ENCODE measurements around the gene POLK. TPM values are rescaled to one million over a fixed set of nuclear protein-coding genes. Genes with fewer than 3 reads are reported as not detected.

Gene POLK
- total RNA-seq, 1 donor from 2014 or later, result 40.4 TPM

DNA sequence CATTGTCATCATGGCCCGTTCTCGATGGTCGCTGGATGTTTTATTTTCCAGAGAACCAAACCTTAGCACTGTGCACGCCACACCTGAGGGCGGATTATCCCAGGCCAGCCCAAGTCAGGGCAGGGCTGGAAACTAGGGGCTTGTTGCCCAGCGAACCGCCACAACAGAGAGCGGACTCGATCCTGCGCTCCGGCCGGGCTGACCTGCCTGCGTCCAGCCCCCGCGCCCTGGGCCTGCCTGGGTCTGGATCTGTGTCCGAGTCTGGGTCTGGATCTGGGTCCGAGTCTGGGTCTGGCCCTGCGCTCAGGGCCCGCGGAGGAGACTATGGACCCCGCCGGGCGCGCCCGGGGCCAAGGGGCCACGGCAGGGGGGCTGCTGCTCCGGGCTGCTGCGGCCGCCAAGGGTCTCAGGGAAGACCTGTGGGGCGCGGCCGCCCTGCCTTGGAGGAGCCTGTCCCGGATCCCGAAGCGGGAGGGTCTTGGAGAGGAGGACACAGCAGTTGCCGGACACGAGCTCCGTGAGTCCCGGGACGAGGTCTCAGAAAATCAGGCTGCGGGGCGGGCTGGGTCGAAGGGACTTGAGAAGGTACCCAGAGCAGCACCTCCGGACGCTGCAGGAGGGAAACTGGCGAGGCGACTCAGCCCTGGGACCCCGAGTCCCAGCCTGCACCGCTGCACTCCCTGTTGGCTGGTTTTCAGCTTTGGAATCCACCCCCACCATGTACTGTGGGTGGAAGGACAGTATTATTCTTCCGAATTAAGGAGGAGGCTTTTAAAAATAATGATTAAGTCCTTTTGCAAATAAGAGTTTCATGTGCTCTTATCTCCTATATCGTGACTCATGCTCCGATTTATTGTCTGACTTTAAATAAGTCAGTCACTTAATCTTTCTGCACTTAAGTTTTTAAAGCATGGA is 99.9 kb downstream of the POLK start, which contains the start of gene ANKDD1B:
TSS of gene ANKDD1B (plus strand) at position 143 of the 915 bp plus-strand sequence. CDS start at position 325, 182 bp downstream.
- Mint-ChIP-seq H3K27ac (no peak within 1 kb of the TSS), H3K9me3 (no peaks in the 10 kb centered on the region), H3K27me3 (peaks cover 5% of the 10 kb centered on the region), H3K4me1 (peaks cover 3% of the 10 kb centered on the region), H3K36me3 (ENCODE audit: low read depth) (peaks cover 9% of the 10 kb centered on the region), H3K4me3 (peak within 1 kb of the TSS; percentile 13)
- intact Hi-C loops (cut with micrococcal nuclease), result no loop called here
- DNase-seq, result no peak

DNA sequence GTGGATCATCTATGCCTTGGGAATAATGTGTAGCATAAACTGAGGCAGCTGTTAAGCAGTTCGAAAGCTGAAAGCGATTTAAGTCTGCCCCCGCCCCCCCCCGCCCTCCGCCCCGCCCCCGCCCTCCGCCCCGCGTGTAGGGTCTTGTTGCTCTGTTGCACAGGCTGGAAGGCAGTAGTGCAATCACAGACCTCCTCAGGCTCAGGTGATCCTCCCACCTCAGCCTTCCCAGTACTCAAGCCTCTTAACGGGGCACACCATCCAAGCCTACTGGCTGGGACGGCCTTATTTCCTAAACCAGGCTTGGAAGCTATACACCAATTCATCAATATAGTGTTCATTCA is 100.5 kb downstream of the POLK start:
- Mint-ChIP-seq H3K36me3 (ENCODE audit: low read depth) (peaks cover 8% of the 10 kb centered on the region), H3K27ac (no peak overlapping the region), H3K9me3 (no peaks in the 10 kb centered on the region), H3K4me1 (peaks cover 2% of the 10 kb centered on the region), H3K27me3 (peaks cover 5% of the 10 kb centered on the region), H3K4me3 (no peak overlapping the region)
- intact Hi-C loops (cut with micrococcal nuclease), result no loop called here
- DNase-seq, result no peak

DNA sequence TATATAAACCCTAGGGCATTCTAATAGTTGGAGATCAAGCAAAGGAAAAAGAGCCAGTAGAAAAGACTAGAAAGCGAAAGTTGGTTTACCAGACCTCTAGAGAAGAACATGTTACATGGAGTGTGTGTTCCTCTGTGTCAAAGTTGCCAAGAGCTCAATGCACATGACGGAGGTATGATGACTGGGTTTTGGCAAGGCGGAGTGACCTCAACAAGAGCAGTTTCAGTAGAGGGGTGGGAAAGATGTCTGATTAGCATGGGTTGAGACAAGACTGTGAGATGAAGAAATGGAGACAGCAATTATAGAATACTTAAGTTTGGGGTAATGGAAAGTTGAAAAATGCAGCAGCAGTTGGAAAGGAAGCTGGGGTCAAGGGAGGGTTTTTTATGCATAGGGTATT is 101.2 kb downstream of the POLK start:
- Mint-ChIP-seq H3K27me3 (peaks cover 5% of the 10 kb centered on the region), H3K27ac (no peak overlapping the region), H3K4me3 (no peak overlapping the region), H3K4me1 (peaks cover 2% of the 10 kb centered on the region), H3K9me3 (no peaks in the 10 kb centered on the region), H3K36me3 (ENCODE audit: low read depth) (peaks cover 4% of the 10 kb centered on the region)
- intact Hi-C loops (cut with micrococcal nuclease), result no loop called here
- DNase-seq, result no peak

DNA sequence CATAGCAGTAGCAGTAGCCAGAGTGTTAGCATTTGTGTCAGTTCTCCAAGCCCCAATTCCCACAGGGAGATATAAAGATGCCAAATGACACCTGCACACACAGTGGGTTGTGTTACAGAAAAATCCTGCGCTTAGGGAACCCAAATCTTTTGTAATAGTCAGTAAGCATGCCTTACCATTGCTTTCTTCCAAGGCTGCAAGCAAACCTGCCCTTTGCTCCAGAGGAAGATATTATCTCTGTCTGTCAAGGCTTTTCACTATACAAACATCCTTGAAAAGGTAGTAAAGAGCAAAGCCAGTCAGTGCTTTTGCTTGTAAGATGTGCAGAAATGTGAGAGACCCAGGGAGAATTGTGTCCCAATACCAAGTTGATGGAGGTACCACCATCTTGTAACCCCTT is 102.5 kb downstream of the POLK start:
- Mint-ChIP-seq H3K27ac (no peak overlapping the region), H3K36me3 (ENCODE audit: low read depth) (peaks cover 4% of the 10 kb centered on the region), H3K27me3 (peaks cover 5% of the 10 kb centered on the region), H3K9me3 (no peaks in the 10 kb centered on the region), H3K4me3 (no peak overlapping the region), H3K4me1 (peaks cover 2% of the 10 kb centered on the region)
- intact Hi-C loops (cut with micrococcal nuclease), result no loop called here
- DNase-seq, result no peak

DNA sequence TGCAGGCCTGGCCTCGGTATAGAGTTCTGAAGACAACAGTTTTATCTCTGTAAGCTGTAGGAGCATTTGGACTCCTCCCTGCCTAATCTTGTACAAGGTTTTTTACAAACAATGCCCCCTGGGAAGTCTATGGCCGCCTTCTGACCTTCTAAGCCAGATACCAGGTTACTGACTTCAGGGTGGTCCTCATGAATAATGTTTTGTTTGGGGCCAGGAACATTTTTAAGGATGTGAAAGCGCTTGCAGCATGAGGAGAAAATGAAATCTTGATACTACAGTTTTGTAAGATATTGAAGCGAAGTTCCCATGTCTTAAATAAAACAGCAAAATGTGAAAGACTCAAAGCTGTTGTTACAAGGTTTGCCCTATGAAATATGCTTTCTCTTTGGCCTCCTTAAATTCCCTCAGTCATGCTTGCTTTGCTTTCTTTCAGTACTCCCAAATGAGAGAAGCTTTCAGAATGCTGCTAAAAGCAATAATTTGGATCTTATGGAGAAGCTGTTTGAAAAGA is 104.7 kb downstream of the POLK start:
- DNase-seq, result no peak
- no peak overlapping the region for H3K4me3 Mint-ChIP-seq
- H3K36me3 Mint-ChIP-seq (ENCODE audit: low read depth), result no peaks in the 10 kb centered on the region
- no peaks in the 10 kb centered on the region for H3K27me3 Mint-ChIP-seq
- intact Hi-C loops (cut with micrococcal nuclease), result no loop called here
- no peaks in the 10 kb centered on the region for H3K9me3 Mint-ChIP-seq
- H3K27ac Mint-ChIP-seq, result no peak overlapping the region
- no peaks in the 10 kb centered on the region for H3K4me1 Mint-ChIP-seq

DNA sequence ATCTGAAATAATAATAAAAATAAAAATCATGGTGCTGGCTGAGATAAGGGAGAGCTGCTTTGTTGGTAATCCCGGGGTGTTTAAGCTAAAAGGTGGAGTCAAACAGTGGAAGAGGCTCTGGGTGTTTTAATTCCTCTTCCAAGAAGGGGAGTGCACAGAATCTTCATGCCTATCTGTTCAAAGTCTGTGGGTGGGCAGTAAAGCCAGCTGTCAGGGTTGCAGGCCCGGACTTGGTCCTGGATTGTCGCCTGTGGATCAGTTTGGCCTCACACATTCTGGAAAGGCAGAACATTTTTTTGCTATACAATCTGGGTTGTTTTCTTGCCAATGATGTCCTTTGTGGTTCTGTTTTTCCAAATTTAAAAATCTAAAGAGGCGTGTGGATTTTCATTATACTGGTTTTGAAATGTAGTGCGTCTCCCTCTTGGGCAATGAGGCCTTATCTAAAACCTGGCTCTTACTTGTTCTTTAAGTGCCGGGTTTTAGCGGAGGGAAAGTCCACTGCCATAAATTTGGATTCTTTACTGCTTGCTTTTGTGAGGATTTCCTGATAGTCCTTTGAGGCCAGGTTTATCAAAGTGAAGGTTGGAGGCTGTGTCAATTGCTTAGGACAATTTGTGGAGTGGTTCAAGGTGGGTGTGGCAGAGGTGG is 105.4 kb downstream of the POLK start:
- Mint-ChIP-seq H3K9me3 (no peaks in the 10 kb centered on the region), H3K4me1 (no peaks in the 10 kb centered on the region), H3K27ac (no peak overlapping the region), H3K36me3 (ENCODE audit: low read depth) (no peaks in the 10 kb centered on the region), H3K27me3 (no peaks in the 10 kb centered on the region), H3K4me3 (no peak overlapping the region)
- intact Hi-C loops (cut with micrococcal nuclease), result no loop called here
- no peak for DNase-seq

DNA sequence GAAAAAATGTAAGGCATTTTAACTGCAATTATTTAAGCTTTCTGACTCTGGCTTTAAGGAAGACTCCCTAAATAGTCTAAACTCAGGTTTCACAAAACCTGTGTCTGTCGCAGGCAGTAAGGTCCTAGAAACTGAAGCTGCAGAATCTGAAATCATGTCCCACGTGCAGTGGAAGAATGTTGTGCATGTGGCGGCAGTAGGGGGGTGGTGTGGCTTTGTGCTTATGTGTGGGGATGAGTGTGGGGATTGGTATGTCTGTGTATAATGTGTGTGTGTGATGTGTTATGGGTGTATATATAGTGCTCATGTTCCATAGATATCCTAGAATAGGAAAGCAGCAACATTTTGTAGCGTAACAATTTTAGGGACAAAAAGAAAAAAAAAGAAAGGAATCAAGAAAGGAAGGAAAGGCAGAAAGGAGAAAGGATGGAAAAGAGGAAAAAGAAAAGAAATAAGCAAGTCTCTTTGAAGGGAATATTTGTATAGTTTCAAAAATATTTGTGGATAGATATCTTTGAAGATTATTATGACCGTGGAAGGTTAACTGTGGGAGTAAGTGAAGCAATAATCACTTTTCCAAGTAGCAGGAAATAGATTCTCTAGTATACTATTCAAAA is 106.2 kb downstream of the POLK start:
- intact Hi-C loops (cut with micrococcal nuclease), result no loop called here
- no peak overlapping the region for H3K4me3 Mint-ChIP-seq
- H3K9me3 Mint-ChIP-seq, result no peaks in the 10 kb centered on the region
- no peaks in the 10 kb centered on the region for H3K27me3 Mint-ChIP-seq
- H3K27ac Mint-ChIP-seq, result no peak overlapping the region
- H3K36me3 Mint-ChIP-seq (ENCODE audit: low read depth), result no peaks in the 10 kb centered on the region
- no peak for DNase-seq
- no peaks in the 10 kb centered on the region for H3K4me1 Mint-ChIP-seq

DNA sequence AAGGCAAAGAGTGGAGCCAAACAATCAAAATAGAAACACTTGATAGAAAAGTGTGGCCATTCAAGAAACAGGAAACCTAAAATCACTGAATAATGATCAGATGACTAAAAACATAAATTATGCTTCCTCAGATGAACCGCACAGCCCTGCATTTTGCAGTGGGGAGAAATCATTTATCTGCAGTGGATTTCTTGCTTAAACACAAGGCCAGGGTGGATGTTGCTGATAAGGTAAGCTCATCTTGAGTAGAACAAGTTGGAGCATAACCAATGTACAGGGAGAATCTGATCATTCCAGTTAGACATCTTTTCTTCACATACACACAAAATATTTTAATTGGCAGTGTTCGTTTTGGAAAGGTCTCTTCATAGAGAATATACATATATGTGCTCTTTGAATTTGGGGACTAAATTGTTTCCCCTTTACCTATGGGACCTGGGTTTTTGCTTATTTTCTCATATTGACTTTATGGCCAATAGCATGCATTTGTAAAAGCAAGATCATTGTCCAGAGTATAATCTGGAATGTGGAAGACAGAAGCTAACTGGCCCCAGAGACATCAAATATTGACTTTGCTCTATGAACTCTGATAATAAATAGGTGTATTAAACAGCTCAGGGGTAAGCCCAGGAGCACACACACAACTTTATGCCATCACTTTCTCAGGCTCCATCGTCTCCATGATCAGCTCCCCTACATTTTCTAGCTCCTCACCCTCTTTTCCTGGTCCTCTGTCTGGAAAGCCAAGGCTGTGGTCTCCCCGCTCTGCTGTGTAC is 108.7 kb downstream of the POLK start:
- no peak overlapping the region for H3K4me3 Mint-ChIP-seq
- intact Hi-C loops (cut with micrococcal nuclease), result no loop called here
- H3K27ac Mint-ChIP-seq, result no peak overlapping the region
- H3K27me3 Mint-ChIP-seq, result no peaks in the 10 kb centered on the region
- no peaks in the 10 kb centered on the region for H3K36me3 Mint-ChIP-seq (ENCODE audit: low read depth)
- peak; percentile 38 for DNase-seq
- no peaks in the 10 kb centered on the region for H3K4me1 Mint-ChIP-seq
- no peaks in the 10 kb centered on the region for H3K9me3 Mint-ChIP-seq

DNA sequence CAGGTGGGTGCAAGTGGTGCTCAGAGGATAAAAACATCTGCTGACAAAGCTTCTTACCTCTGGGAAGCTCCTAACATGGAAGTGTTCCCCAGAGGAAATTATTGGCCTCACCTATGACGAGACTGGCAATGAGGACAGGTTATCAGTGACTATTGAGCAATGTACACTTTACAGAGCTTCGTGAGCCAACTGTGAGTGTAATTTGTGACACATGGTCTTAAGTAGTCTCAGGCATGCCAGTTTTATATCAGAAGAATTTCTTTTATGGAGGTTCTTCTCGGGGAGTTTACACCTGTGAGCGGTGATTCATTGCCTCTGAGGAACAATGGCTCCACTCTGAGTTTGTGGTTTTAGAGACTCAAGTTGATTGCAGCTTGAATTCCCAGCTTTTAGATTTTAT is 110.9 kb downstream of the POLK start:
- H3K36me3 Mint-ChIP-seq (ENCODE audit: low read depth), result no peaks in the 10 kb centered on the region
- intact Hi-C loops (cut with micrococcal nuclease), result no loop called here
- H3K9me3 Mint-ChIP-seq, result no peaks in the 10 kb centered on the region
- no peak for DNase-seq
- H3K4me3 Mint-ChIP-seq, result no peak overlapping the region
- H3K27ac Mint-ChIP-seq, result no peak overlapping the region
- no peaks in the 10 kb centered on the region for H3K27me3 Mint-ChIP-seq
- H3K4me1 Mint-ChIP-seq, result no peaks in the 10 kb centered on the region

DNA sequence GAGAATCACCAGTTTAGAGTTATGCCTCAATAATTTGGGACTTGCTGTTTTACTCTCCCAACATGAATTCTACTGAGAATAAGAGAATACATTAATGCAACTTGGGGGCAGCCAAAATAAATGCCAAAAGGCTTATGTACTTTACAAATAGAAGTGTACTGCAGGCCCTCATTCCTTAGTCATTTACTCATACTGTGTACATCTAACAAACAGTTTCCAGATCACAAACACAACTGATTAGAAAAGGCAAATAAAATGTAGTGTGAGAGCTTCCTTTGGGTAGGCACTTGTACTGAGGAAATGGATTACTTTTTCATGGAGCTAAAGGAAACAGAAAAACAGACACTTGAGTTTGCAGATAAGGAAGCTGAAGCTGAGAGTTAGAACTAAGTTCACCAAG is 112.2 kb downstream of the POLK start:
- no peak for DNase-seq
- H3K36me3 Mint-ChIP-seq (ENCODE audit: low read depth), result no peaks in the 10 kb centered on the region
- H3K4me3 Mint-ChIP-seq, result no peak overlapping the region
- intact Hi-C loops (cut with micrococcal nuclease), result no loop called here
- no peaks in the 10 kb centered on the region for H3K27me3 Mint-ChIP-seq
- H3K27ac Mint-ChIP-seq, result no peak overlapping the region
- no peaks in the 10 kb centered on the region for H3K9me3 Mint-ChIP-seq
- H3K4me1 Mint-ChIP-seq, result no peaks in the 10 kb centered on the region

DNA sequence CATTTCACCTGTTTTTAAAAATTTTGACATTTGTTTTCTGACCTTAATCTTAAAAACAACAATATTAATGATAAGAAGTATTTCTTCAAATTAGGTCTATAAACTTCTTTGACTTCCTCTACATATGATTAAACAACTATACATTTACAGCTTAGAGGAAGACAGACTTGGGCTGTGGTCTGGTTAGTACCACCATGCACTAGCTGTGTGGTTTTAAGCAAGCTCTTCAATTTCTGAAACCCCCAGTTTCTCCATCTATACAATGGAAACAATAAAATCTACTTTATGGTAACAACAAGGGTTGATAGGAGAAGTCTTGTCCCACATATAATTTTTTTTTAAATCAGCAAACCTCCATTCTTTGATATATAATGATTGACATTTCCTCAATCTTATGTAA is 115.3 kb downstream of the POLK start:
- intact Hi-C loops (cut with micrococcal nuclease), result no loop called here
- no peaks in the 10 kb centered on the region for H3K27me3 Mint-ChIP-seq
- DNase-seq, result no peak
- no peaks in the 10 kb centered on the region for H3K36me3 Mint-ChIP-seq (ENCODE audit: low read depth)
- H3K4me1 Mint-ChIP-seq, result no peaks in the 10 kb centered on the region
- no peak overlapping the region for H3K4me3 Mint-ChIP-seq
- H3K9me3 Mint-ChIP-seq, result no peaks in the 10 kb centered on the region
- no peak overlapping the region for H3K27ac Mint-ChIP-seq

DNA sequence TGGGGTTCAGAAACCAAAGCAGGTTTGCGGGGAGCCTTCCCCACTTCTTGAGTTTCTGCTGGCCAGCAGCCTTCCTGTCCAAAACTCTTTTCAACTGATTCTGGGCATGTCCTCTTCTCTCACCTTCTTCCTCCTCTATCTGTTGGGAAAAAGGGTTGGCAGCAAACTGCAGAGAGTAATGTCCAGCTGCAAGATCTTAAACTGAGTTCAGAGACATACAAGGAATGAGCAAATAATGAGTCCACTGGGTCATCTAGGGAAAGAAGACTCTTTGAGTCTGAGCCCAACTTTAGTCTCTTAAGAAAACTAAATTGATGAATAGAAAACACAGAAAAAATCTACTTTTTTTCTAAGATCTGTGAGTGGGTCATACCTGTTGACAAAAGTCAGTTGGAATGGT is 116.1 kb downstream of the POLK start:
- DNase-seq, result no peak
- no peaks in the 10 kb centered on the region for H3K9me3 Mint-ChIP-seq
- no peaks in the 10 kb centered on the region for H3K4me1 Mint-ChIP-seq
- intact Hi-C loops (cut with micrococcal nuclease), result no loop called here
- H3K27ac Mint-ChIP-seq, result no peak overlapping the region
- H3K27me3 Mint-ChIP-seq, result no peaks in the 10 kb centered on the region
- no peaks in the 10 kb centered on the region for H3K36me3 Mint-ChIP-seq (ENCODE audit: low read depth)
- no peak overlapping the region for H3K4me3 Mint-ChIP-seq

DNA sequence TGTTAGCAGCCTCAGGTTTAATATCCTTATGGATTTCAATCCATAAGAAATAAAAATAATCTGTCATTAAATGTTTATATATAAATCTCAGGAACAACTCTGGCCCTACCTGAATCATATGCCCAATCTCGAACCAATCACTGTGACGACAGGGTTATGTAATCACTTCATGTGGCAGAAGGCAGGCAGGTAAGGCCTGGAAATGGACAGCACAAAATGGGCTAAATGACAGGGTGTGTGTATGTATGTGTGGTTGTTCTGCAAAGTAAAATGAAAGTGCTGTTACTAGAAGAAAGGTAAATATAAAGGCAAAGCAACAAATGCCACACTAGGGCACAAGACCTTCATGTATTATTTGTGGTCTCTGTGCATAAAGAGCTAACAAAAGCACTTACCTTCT is 119.2 kb downstream of the POLK start:
- Mint-ChIP-seq H3K9me3 (peaks cover 5% of the 10 kb centered on the region), H3K4me3 (no peak overlapping the region), H3K36me3 (ENCODE audit: low read depth) (no peaks in the 10 kb centered on the region), H3K27ac (no peak overlapping the region), H3K27me3 (no peaks in the 10 kb centered on the region), H3K4me1 (peaks cover 2% of the 10 kb centered on the region)
- intact Hi-C loops (cut with micrococcal nuclease), result no loop called here
- no peak for DNase-seq
